ENCODE data around the gene TULP1. TPM values are rescaled to one million over a fixed set of nuclear protein-coding genes. Genes with fewer than 3 reads are reported as not detected.

TULP1 gene
- total and polyA plus RNA-seq, 8 donors, result 0.28 TPM; not detected in 7

DNA sequence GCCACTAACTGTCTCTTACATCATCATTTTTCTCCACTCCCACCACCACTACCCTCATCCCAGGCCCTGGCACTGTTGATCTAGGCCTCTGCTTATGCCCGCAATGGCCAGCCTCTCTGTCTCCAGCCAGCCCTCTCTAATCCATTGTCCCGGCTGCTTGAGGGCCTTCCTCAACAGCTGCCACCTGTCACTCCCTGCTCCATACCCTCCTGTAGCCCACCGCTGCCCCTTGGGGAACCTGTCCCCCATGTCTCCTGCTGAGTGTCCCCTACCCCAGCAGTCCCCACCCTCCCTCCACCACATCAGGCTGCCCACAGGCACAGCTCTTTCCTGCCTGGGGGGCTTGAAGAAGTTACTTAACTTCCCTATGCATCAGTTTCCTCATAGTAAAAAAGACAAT, 29.2 kb downstream of the TULP1 start:
- ATAC-seq, result no peak
- H3K27ac ChIP-seq, result no peak overlapping the region

GRCh38 chr6:35483062-35483461, 29.6 kb downstream of the TULP1 start:
- Histone ChIP-seq H3K27ac (no peak overlapping the region), H3K9me3 (no peaks in the 10 kb centered on the region), H3K27me3 (no peaks in the 10 kb centered on the region), H3K4me3 (no peak overlapping the region), H3K4me1 (no peaks in the 10 kb centered on the region), H3K36me3 (no peaks in the 10 kb centered on the region)
- WGBS, 2 donors, result 97 to 99% methylated on average over 4 of the region's 4 CpGs
- DNase-seq (peak in 1 of 6 donors; percentile 22), FAIRE-seq (no peak), ATAC-seq (no peak)
- intact Hi-C loops (cut with DNase I), result no loop called here
- no peak for TF ChIP-seq CTCF (IDR thresholded peaks at IDR 0.05)

More for the DNA sequence above, 29.2 kb downstream of the TULP1 start:
- FAIRE-seq (no peak), DNase-seq (no peak)
- no peak for TF ChIP-seq CTCF (IDR thresholded peaks at IDR 0.05)
- Histone ChIP-seq H3K27me3 (no peaks in the 10 kb centered on the region), H3K9me3 (no peaks in the 10 kb centered on the region), H3K4me3 (no peak overlapping the region), H3K4me1 (no peaks in the 10 kb centered on the region), H3K36me3 (no peaks in the 10 kb centered on the region)
- 94 to 100% methylated on average over 3 of the region's 3 CpGs for WGBS, 2 donors
- intact Hi-C loops (cut with DNase I), result no loop called here

GRCh38 chr6:35481226-35481625, 31.5 kb downstream of the TULP1 start:
- Histone ChIP-seq H3K27ac (no peak overlapping the region), H3K9me3 (no peaks in the 10 kb centered on the region), H3K4me1 (no peaks in the 10 kb centered on the region), H3K4me3 (no peak overlapping the region), H3K27me3 (no peaks in the 10 kb centered on the region), H3K36me3 (no peaks in the 10 kb centered on the region)
- ATAC-seq (no peak), DNase-seq (no peak), FAIRE-seq (no peak)
- 88 to 90% methylated on average over 8 of the region's 8 CpGs for WGBS, 2 donors
- TF ChIP-seq CTCF (IDR thresholded peaks at IDR 0.05), result no peak
- intact Hi-C loops (cut with DNase I), result no loop called here

DNA sequence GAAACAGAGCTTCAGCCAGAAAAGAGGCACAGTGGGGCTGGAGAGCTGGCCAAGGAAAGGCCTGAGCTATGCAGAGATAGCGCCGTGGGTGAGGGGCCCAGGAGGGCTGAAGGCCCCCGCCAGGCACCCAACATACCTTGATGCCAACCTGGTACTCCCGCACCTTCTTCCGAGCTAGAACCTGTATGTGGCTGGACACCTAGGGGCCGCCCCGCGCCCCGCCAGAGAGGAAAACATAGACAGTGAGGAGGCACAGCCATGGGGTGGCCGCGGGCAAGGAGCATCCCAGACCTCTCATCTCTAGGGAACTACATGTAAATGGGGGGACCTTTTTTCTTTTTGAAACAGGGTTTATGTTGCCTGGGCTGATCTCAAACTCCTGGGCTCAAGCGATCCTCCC, 32.5 kb downstream of the TULP1 start:
- Histone ChIP-seq H3K36me3 (no peaks in the 10 kb centered on the region), H3K4me1 (no peaks in the 10 kb centered on the region), H3K9me3 (no peaks in the 10 kb centered on the region), H3K27ac (no peak overlapping the region), H3K4me3 (no peak overlapping the region), H3K27me3 (no peaks in the 10 kb centered on the region)
- 93 to 97% methylated on average over 12 of the region's 12 CpGs for WGBS, 2 donors
- DNase-seq, result no peak
- no peak for FAIRE-seq
- no peak for ATAC-seq
- TF ChIP-seq CTCF (IDR thresholded peaks at IDR 0.05), result no peak
- intact Hi-C loops (cut with DNase I), result no loop called here

GRCh38 chr6:35478259-35478658, 34.4 kb downstream of the TULP1 start:
- no peak for DNase-seq
- H3K27me3 ChIP-seq, result no peaks in the 10 kb centered on the region
- no peaks in the 10 kb centered on the region for H3K4me1 ChIP-seq
- H3K27ac ChIP-seq, result no peak overlapping the region
- no peak for ATAC-seq
- WGBS, 2 donors, result 92 to 95% methylated on average over 5 to 7 of the region's 7 CpGs
- H3K4me3 ChIP-seq, result no peak overlapping the region
- TF ChIP-seq CTCF (IDR thresholded peaks at IDR 0.05), result no peak
- intact Hi-C loops (cut with DNase I), result no loop called here
- no peak for FAIRE-seq
- no peaks in the 10 kb centered on the region for H3K36me3 ChIP-seq
- H3K9me3 ChIP-seq, result no peaks in the 10 kb centered on the region
